Muscle layer of duodenum (tissue), 2 donors: ENCODE results near the gene C13orf46.

Experiments used
- H3K27ac ChIP-seq: one replicate; pipeline ENCODE4 v1.7.0; 2013; ENCODE audit warnings: mild to moderate bottlenecking, low read length
- H3K27me3 ChIP-seq: one replicate; pipeline ENCODE4 v1.7.0; 2013; ENCODE audit warnings: low read depth, mild to moderate bottlenecking, control low read depth, low read length
- H3K36me3 ChIP-seq, 2 donors: one replicate each; pipeline ENCODE4 v1.7.0; 2013; ENCODE audit warnings: low read length in 2 of 2, control low read depth in 1 of 2, mild to moderate bottlenecking in 1 of 2; ENCODE audit not compliant: insufficient read depth in 2 of 2, control insufficient read depth in 1 of 2
- H3K4me1 ChIP-seq, 2 donors: one replicate each; pipeline ENCODE4 v1.7.0; 2013; ENCODE audit warnings: low read length in 2 of 2, mild to moderate bottlenecking in 2 of 2, control low read depth in 1 of 2, moderate library complexity in 1 of 2; ENCODE audit not compliant: insufficient read depth in 2 of 2, control insufficient read depth in 1 of 2
- H3K4me3 ChIP-seq, 2 donors: one replicate each; pipeline ENCODE4 v1.7.0; 2013; ENCODE audit warnings: low read length in 2 of 2, low read depth in 1 of 2, mild to moderate bottlenecking in 1 of 2
- H3K9me3 ChIP-seq, 2 donors: one replicate each; pipeline ENCODE4 v1.7.0; 2013; ENCODE audit warnings: low read length in 2 of 2, control low read depth in 1 of 2, mild to moderate bottlenecking in 1 of 2; ENCODE audit not compliant: control insufficient read depth in 1 of 2
- donor health status: healthy.

The C13orf46 gene

DNA sequence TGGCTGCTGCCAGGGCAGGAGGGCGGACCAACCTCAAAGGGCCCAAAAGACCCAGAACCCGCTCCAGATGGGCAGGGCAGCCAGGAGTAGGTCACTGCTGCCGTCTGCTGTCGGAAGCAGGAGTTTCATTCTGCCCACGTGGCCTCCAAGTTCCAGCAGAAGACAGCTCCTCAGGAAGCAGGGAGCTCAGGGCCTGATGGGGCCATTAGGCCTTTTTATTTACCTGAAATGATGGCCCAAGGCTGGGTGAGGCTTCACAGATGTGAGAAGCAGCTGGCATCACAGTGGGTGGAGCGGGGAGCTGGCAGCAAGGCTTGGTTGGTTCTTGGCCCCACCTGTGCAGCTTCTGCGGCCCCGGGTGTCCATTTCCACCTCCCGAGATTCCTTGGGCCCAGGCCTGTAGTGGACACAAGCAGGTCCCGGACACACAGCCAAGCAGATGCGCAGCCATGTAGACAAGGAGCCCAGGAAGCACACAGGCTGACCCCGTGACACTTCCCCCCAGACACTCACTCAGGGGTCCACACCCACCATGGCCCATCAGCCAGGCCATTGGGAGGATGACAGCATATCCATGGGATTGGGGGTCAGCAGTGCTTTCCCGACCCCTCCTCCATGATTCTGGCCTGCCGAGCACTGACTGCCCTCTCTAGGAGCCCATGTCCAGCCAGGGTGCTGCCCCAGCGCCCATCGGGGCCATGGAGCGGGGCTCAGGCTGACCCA, 26.4 kb downstream of the C13orf46 start:
- H3K27me3 ChIP-seq, result no peaks in the 10 kb centered on the region
- H3K4me1 ChIP-seq, result peaks cover 0 to 7% of the 10 kb centered on the region in 2 donors
- no peak overlapping the region for H3K4me3 ChIP-seq
- no peak overlapping the region for H3K27ac ChIP-seq
- no peaks in the 10 kb centered on the region for H3K36me3 ChIP-seq
- no peaks in the 10 kb centered on the region for H3K9me3 ChIP-seq

DNA sequence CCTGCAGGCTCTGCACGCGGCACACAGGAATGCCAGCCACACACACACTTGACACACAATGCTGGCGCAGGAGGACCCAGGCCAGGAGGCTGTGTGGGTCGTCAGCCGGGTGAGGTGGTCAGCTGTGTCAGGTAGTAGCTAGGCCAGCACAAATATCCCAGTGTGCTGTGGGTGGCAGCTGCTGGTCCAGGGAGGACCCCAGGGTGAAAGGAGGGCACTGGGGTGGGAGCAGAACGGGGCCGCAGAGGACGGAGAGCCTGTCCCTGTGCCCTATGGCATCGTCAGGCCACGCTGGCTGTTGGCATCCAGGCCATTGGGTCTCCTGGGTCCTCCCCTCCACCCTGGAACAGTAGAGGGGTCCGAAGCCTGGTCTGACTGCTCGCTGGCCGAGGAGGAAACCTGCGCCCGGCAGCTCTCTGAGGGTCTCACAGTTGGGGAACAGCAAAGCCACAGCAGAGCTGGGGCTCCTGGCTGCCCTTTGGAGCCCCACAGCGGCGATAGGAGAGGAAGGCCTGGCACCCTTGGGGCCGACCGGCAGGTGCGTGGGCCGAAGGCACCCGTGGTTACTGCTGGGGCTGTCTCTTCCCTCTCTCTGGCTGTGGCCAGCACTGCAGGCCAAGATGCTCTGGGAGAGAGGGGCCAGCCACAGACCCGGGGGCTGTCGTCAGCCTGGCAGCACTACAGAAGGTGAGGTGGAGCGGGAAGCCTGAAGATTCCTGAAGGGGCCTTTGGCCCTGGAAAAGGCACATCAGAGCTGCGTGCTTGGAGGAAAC, 27.3 kb downstream of the C13orf46 start:
- Histone ChIP-seq H3K27ac (no peak overlapping the region), H3K36me3 (no peaks in the 10 kb centered on the region), H3K4me1 (peaks cover 0 to 5% of the 10 kb centered on the region in 2 donors), H3K9me3 (no peaks in the 10 kb centered on the region), H3K27me3 (no peaks in the 10 kb centered on the region), H3K4me3 (no peak overlapping the region)

DNA sequence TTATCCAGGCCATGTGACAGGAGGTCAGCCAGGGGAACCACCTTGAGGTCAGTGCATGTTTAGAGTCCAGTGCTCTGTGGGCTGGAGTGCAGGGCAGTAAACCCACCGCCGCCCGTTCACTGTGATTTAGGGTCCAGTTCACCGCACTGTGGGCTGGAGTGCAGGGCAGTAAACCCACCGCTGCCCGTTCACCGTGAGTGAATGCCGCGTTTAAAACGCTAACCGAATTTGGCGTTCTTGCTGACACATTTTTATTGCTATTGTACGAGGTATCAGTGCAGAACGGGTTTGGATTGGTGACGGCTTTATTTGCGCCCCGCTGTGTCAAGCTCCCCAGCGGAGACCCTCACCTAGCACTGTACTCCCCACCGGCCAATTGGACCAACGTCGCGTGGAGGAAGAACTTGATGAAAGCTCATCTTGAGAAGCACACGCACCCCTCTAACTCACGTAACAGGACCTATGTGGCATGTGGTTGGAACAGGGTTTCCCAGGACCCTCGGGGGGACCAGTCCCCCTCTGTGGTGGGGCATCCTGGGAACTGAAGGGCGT, 27.9 kb downstream of the C13orf46 start:
- no peaks in the 10 kb centered on the region for H3K4me1 ChIP-seq
- no peaks in the 10 kb centered on the region for H3K36me3 ChIP-seq

DNA sequence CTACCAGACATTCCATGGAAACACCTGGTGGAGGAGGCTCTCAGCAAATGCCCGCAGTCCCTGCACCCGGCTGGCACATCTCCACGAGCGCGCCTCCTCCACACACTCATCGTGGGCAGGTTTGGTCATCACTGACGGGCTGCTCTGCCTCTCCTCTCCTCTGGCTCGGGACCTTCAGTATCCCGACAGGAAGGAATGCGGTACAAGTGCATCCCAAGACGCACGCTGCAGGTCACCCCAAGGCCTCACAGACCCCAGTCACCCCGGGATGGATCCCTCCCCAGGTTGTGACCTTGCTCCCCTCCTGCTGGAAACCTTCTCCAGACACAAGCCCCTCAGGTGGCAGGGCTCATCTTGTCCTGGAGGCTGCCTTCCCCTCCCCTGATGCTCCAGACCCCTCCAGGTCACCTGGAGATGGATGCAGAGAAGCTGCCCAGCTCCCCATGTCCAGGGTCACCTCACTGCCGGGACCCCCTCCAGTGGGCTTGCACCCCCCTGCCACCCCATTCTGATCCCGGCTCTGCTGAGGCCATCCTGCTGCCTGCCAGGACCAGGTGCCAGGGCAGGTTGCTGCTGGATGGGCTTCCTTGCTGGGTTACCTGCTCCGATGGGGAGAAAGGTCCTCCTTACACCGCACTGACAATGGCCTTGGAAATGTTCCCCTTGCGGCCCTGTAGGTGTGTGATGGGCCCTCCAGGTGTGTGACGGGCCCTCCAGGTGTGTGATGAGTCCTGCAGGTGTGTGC, 29.9 kb downstream of the C13orf46 start:
- H3K27ac ChIP-seq, result no peak overlapping the region
- no peaks in the 10 kb centered on the region for H3K27me3 ChIP-seq
- H3K9me3 ChIP-seq, result no peaks in the 10 kb centered on the region
- no peaks in the 10 kb centered on the region for H3K36me3 ChIP-seq
- H3K4me3 ChIP-seq, result no peak overlapping the region
- no peaks in the 10 kb centered on the region for H3K4me1 ChIP-seq

More for the DNA sequence above, 27.9 kb downstream of the C13orf46 start:
- Histone ChIP-seq H3K9me3 (no peaks in the 10 kb centered on the region), H3K4me3 (no peak overlapping the region), H3K27me3 (no peaks in the 10 kb centered on the region), H3K27ac (no peak overlapping the region)

DNA sequence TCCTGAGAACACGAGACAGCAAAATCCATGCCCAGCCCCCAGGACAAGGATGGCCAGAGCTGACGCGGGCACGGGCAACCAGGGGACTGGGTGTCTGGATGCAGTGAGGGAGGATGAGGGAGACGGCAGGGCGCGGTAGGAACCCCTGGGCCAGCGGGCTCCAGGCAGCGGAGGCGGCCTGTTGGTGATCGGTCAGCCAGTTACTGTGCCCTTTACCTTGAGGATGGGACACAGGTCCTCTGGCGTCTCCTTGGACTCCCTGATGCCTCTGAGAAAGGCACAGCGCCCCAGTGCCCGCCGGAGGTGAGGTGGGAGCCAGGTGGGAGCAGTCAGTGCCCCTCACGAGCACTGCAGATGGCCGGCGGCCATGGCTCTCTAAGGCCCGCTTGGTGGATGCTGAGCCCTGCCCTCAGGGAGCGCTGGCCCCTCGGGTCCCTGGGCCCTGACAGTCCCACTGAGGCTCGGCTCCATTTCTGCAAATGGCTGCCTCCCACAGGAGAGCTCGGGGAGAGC, 31.2 kb downstream of the C13orf46 start:
- Histone ChIP-seq H3K27ac (no peak overlapping the region), H3K4me3 (no peak overlapping the region), H3K27me3 (peaks cover 2% of the 10 kb centered on the region), H3K4me1 (peaks cover 0 to 8% of the 10 kb centered on the region in 2 donors), H3K36me3 (no peaks in the 10 kb centered on the region), H3K9me3 (no peaks in the 10 kb centered on the region)

DNA sequence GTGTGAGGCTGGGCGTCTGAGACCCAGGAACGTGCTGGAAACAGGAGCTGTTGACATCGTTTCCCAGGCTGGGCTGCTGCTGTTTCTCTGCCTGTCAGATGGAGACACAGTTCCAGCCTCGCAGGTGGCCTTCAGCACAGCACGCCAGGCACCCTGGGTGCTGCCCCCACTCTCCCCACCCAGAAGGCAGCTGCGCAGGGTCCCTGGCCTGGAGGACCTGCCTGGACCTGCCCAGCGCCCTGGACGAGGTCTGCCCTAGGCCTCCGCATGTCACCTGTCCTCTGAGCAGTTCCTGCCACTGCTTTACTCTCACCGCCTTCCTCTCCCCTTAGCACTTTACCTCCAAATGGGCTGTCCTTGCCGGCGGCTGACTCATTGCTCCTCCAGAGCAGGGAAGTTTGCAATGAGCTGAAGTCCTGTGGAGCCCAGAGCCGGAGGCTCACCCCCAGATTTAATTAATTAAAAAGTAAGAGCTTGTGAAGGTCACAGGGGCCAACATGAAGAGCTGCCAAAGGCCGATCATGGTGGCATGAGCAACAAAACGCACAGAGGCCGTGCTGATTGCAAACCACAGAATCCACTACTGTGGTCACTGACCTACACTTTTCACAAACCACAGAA, 32.2 kb downstream of the C13orf46 start:
- no peak overlapping the region for H3K4me3 ChIP-seq

DNA sequence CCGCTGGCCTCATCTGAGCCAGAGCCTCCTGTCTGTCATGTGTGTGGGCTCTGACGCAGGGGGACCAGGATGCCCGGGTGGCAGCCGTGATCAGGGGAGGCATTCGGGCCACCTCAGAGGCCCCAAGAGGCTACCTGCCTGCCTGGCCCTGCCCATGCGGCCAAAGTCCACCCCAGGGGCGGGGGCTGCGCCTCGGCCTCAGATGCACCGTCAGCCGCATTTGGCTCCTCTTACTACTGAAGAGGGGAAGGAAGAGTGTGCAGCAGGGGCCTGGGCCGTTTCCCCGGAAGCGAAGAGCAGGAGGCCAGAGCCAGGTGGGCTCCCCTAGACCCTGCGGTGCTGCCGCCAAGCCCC, 34.0 kb downstream of the C13orf46 start:
- no peak overlapping the region for H3K27ac ChIP-seq
- peaks cover 0 to 8% of the 10 kb centered on the region in 2 donors for H3K4me1 ChIP-seq
- H3K4me3 ChIP-seq, result no peak overlapping the region
- no peaks in the 10 kb centered on the region for H3K9me3 ChIP-seq
- H3K36me3 ChIP-seq, result no peaks in the 10 kb centered on the region
- peaks cover 5% of the 10 kb centered on the region for H3K27me3 ChIP-seq

More for the DNA sequence above, 32.2 kb downstream of the C13orf46 start:
- H3K27me3 ChIP-seq, result peaks cover 5% of the 10 kb centered on the region
- H3K9me3 ChIP-seq, result no peaks in the 10 kb centered on the region
- no peaks in the 10 kb centered on the region for H3K36me3 ChIP-seq
- peaks cover 0 to 8% of the 10 kb centered on the region in 2 donors for H3K4me1 ChIP-seq
- no peak overlapping the region for H3K27ac ChIP-seq

DNA sequence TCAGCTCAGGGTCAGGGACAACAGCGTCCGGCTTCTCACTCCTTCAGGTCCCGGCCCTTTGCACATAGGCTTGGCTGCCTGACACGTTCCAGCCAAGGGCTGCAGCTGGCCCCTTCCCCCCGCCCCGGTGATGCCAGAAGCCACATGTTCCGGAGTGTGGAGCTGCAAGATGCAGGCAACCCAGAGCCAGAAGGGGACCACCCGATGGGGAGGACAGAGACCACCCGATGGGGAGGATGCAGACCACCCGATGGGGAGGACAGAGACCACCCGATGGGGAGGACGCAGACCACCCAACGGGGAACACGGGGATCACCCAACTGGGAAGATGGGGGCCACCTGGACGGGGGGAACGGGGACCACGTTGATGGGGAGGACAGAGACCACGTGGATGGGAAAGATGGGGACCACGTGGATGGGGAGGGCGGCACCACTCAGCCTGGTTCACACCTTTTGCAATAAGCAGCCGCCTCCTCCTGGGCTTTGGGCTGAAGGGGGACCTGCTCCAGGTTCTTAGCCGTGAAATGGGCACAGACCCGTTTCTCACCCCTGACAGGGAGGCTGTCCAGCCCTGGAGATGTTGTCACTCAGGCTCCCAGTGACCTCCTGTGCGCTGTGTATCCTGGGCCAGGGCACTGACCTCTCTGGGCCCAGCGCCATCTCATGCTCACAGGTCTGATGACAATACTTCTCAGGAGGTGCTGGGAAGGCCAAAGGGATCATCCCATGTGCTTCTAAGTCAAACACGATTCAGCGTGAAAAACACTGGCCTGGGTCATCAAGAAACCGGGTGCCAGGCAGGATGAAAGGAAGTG, 34.5 kb downstream of the C13orf46 start:
- Histone ChIP-seq H3K27me3 (peaks cover 5% of the 10 kb centered on the region), H3K4me1 (peaks cover 0 to 8% of the 10 kb centered on the region in 2 donors), H3K27ac (no peak overlapping the region), H3K36me3 (no peaks in the 10 kb centered on the region), H3K9me3 (no peaks in the 10 kb centered on the region), H3K4me3 (no peak overlapping the region)

DNA sequence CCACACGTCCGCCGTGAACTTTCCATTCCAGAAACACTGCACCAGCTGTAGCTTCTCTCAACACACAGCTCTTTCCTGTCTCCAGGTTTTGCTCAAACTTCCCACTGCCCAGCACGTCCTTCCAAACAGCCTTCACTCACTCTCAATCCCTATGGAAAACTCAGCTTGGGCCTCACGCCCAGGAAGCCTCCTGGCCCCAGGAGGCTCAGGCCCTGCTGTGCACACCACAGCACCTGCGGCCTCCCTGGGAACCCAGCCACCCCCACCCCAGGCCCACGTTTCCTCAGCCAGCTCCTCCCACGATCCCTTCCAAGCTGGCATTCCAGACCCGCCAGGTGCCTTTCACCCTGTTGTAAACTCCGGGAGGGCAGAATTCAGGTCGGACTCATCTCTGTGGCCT, 35.2 kb downstream of the C13orf46 start:
- Histone ChIP-seq H3K36me3 (no peaks in the 10 kb centered on the region), H3K9me3 (no peaks in the 10 kb centered on the region), H3K27ac (no peak overlapping the region), H3K27me3 (peaks cover 5% of the 10 kb centered on the region), H3K4me3 (no peak overlapping the region), H3K4me1 (peaks cover 0 to 8% of the 10 kb centered on the region in 2 donors)

DNA sequence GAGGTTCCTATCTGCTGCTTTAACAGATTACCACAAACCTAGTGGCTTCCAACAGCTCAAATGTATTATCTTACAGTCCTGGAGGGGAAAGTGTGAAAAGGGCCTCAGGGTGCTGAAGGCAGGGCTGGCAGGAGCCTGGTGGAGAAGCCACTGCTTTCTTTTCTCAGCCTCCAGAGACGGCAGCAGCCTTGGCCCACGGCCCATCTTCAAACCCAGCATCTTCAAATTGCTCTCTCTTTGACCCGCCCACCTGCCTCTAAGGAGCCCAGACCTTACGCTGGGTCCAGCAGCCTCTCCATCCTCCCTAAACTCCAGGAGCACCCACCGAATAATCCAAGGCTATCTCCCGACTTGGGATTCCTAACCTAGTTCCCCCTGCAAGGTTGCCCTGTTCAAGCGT, 35.6 kb downstream of the C13orf46 start:
- Histone ChIP-seq H3K4me1 (peaks cover 0 to 8% of the 10 kb centered on the region in 2 donors), H3K27me3 (peaks cover 5% of the 10 kb centered on the region), H3K4me3 (no peak overlapping the region), H3K9me3 (no peaks in the 10 kb centered on the region), H3K36me3 (no peaks in the 10 kb centered on the region), H3K27ac (no peak overlapping the region)
